ENCODE results near the gene SRD5A3.

The SRD5A3 gene

DNA sequence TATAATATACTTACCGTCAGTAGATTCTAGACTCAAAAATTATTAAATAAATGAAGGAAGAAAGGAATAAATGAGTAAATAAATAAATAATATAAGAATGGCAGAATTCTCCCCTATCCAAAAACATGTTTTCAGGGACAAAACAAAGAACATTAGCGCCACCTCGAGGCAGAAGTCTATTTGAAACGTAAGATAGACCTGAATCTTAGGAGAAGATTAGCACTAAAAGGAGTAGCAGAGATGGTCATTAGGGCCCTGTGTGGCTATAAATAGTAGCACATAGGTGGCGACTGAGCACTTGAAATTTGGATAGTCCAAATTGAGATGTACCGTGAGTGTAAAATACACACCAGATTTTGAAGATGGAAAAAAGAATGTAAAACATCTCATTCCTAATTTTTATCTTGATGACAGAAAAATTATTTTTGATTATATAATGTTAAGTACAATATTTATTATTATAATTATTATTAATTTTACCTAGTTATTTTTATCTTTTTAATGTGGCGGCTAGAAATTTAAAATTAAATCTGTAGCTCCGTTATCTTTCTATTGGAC is 24.3 kb upstream of the SRD5A3 start:
- H3K4me3 ChIP-seq (ENCODE audit: low read depth in 1 of 5, low read length in 5 of 5), result no peak overlapping the region
- H3K27me3 ChIP-seq (ENCODE audit: control insufficient read depth in 5 of 5, insufficient read depth in 4 of 5, low read length in 5 of 5), result no peaks in the 10 kb centered on the region
- H3K9me3 ChIP-seq (ENCODE audit: control insufficient read depth in 5 of 5, low read length in 5 of 5), result no peaks in the 10 kb centered on the region
- H3K4me1 ChIP-seq (ENCODE audit: control insufficient read depth in 5 of 5, insufficient read depth in 5 of 5, low read length in 5 of 5), result peaks cover 0 to 9% (median 4%) of the 10 kb centered on the region in 5 donors
- no peak overlapping the region for H3K9ac ChIP-seq (ENCODE audit: low read length in 5 of 5)
- no peak overlapping the region for H3K27ac ChIP-seq (ENCODE audit: low read depth, low read length)
- no peaks in the 10 kb centered on the region for H3K36me3 ChIP-seq (ENCODE audit: control insufficient read depth in 5 of 5, insufficient read depth in 5 of 5, low read length in 5 of 5)

- Histone ChIP-seq H3K9me3 (ENCODE audit: control insufficient read depth in 5 of 5, low read length in 5 of 5) (no peaks in the 10 kb centered on the region), H3K27me3 (ENCODE audit: control insufficient read depth in 5 of 5, insufficient read depth in 4 of 5, low read length in 5 of 5) (no peaks in the 10 kb centered on the region), H3K4me1 (ENCODE audit: control insufficient read depth in 5 of 5, insufficient read depth in 5 of 5, low read length in 5 of 5) (peaks cover 0 to 7% (median 4%) of the 10 kb centered on the region in 5 donors), H3K4me3 (ENCODE audit: low read depth in 1 of 5, low read length in 5 of 5) (no peak overlapping the region), H3K27ac (ENCODE audit: low read depth, low read length) (no peak overlapping the region), H3K9ac (ENCODE audit: low read length in 5 of 5) (no peak overlapping the region), H3K36me3 (ENCODE audit: control insufficient read depth in 5 of 5, insufficient read depth in 5 of 5, low read length in 5 of 5) (no peaks in the 10 kb centered on the region)
Measured at GRCh38 chr4:55323375-55323774, 22.7 kb upstream of the SRD5A3 start.

DNA sequence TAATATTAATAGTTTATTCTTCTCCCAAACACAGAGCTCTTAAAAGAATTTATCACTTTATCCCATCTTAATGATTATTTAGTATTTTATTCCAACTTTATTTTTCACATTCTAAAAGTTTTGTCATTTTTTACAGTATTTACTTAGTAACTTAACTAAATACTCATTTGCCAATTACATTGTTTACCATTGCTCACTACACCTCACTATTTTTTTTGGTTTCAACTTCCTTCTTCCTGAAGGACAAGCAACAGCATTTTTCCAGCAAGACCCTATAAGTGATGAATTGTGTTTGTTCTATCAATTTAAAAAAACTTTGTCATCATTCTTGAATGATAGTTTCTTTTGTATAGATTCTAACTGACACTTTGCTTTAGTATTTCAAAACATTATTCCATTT is 19.4 kb upstream of the SRD5A3 start:
- Histone ChIP-seq H3K9me3 (ENCODE audit: control insufficient read depth in 5 of 5, low read length in 5 of 5) (peaks cover 0 to 4% (median 0%) of the 10 kb centered on the region in 5 donors), H3K9ac (ENCODE audit: low read length in 5 of 5) (no peak overlapping the region), H3K4me1 (ENCODE audit: control insufficient read depth in 5 of 5, insufficient read depth in 5 of 5, low read length in 5 of 5) (no peaks in the 10 kb centered on the region), H3K27me3 (ENCODE audit: control insufficient read depth in 5 of 5, insufficient read depth in 4 of 5, low read length in 5 of 5) (no peaks in the 10 kb centered on the region), H3K36me3 (ENCODE audit: control insufficient read depth in 5 of 5, insufficient read depth in 5 of 5, low read length in 5 of 5) (no peaks in the 10 kb centered on the region), H3K27ac (ENCODE audit: low read depth, low read length) (no peak overlapping the region), H3K4me3 (ENCODE audit: low read depth in 1 of 5, low read length in 5 of 5) (no peak overlapping the region)

- H3K4me1 ChIP-seq (ENCODE audit: control insufficient read depth in 5 of 5, insufficient read depth in 5 of 5, low read length in 5 of 5), result no peaks in the 10 kb centered on the region
- H3K9ac ChIP-seq (ENCODE audit: low read length in 5 of 5), result no peak overlapping the region
- no peak overlapping the region for H3K27ac ChIP-seq (ENCODE audit: low read depth, low read length)
- H3K4me3 ChIP-seq (ENCODE audit: low read depth in 1 of 5, low read length in 5 of 5), result no peak overlapping the region
- H3K36me3 ChIP-seq (ENCODE audit: control insufficient read depth in 5 of 5, insufficient read depth in 5 of 5, low read length in 5 of 5), result no peaks in the 10 kb centered on the region
- H3K27me3 ChIP-seq (ENCODE audit: control insufficient read depth in 5 of 5, insufficient read depth in 4 of 5, low read length in 5 of 5), result no peaks in the 10 kb centered on the region
- peaks cover 0 to 4% (median 0%) of the 10 kb centered on the region in 5 donors for H3K9me3 ChIP-seq (ENCODE audit: control insufficient read depth in 5 of 5, low read length in 5 of 5)
Measured at GRCh38 chr4:55329012-55329411, 17.0 kb upstream of the SRD5A3 start.

GRCh38 chr4:55330241-55330640 is 15.8 kb upstream of the SRD5A3 start:
- Histone ChIP-seq H3K9me3 (ENCODE audit: control insufficient read depth in 5 of 5, low read length in 5 of 5) (peaks cover 0 to 4% (median 0%) of the 10 kb centered on the region in 5 donors), H3K36me3 (ENCODE audit: control insufficient read depth in 5 of 5, insufficient read depth in 5 of 5, low read length in 5 of 5) (no peaks in the 10 kb centered on the region), H3K27me3 (ENCODE audit: control insufficient read depth in 5 of 5, insufficient read depth in 4 of 5, low read length in 5 of 5) (no peaks in the 10 kb centered on the region), H3K9ac (ENCODE audit: low read length in 5 of 5) (no peak overlapping the region), H3K27ac (ENCODE audit: low read depth, low read length) (no peak overlapping the region), H3K4me3 (ENCODE audit: low read depth in 1 of 5, low read length in 5 of 5) (no peak overlapping the region), H3K4me1 (ENCODE audit: control insufficient read depth in 5 of 5, insufficient read depth in 5 of 5, low read length in 5 of 5) (no peaks in the 10 kb centered on the region)

GRCh38 chr4:55336138-55337034 is 9.7 kb upstream of the SRD5A3 start:
- Histone ChIP-seq H3K4me1 (ENCODE audit: control insufficient read depth in 5 of 5, insufficient read depth in 5 of 5, low read length in 5 of 5) (peaks cover 0 to 5% (median 0%) of the 10 kb centered on the region in 5 donors), H3K36me3 (ENCODE audit: control insufficient read depth in 5 of 5, insufficient read depth in 5 of 5, low read length in 5 of 5) (no peaks in the 10 kb centered on the region), H3K27ac (ENCODE audit: low read depth, low read length) (no peak overlapping the region), H3K4me3 (ENCODE audit: low read depth in 1 of 5, low read length in 5 of 5) (no peak overlapping the region), H3K9ac (ENCODE audit: low read length in 5 of 5) (no peak overlapping the region), H3K27me3 (ENCODE audit: control insufficient read depth in 5 of 5, insufficient read depth in 4 of 5, low read length in 5 of 5) (no peaks in the 10 kb centered on the region), H3K9me3 (ENCODE audit: control insufficient read depth in 5 of 5, low read length in 5 of 5) (no peaks in the 10 kb centered on the region)

DNA sequence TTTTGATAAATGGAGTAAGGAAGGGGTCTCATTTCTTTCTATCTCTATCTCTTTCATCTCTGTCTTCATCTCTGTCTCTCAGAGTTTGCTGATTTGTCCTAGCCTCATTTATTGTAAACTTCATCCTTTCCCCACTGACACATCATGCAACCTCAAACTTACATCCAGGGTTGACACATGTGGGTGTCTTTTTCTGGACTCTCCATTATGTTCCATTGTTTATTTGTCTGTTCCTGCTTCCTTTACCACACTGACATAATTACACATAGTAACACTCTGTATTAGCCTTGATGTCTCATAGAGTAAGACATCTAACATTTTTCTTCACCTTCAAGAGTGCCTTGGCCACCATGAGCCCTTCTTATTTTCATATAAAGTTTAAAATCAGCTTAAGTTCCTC is 8.1 kb upstream of the SRD5A3 start:
- Histone ChIP-seq H3K4me3 (ENCODE audit: low read depth in 1 of 5, low read length in 5 of 5) (no peak overlapping the region), H3K9ac (ENCODE audit: low read length in 5 of 5) (no peak overlapping the region), H3K27me3 (ENCODE audit: control insufficient read depth in 5 of 5, insufficient read depth in 4 of 5, low read length in 5 of 5) (no peaks in the 10 kb centered on the region), H3K36me3 (ENCODE audit: control insufficient read depth in 5 of 5, insufficient read depth in 5 of 5, low read length in 5 of 5) (no peaks in the 10 kb centered on the region), H3K4me1 (ENCODE audit: control insufficient read depth in 5 of 5, insufficient read depth in 5 of 5, low read length in 5 of 5) (peaks cover 0 to 5% (median 0%) of the 10 kb centered on the region in 5 donors), H3K27ac (ENCODE audit: low read depth, low read length) (no peak overlapping the region), H3K9me3 (ENCODE audit: control insufficient read depth in 5 of 5, low read length in 5 of 5) (no peaks in the 10 kb centered on the region)

DNA sequence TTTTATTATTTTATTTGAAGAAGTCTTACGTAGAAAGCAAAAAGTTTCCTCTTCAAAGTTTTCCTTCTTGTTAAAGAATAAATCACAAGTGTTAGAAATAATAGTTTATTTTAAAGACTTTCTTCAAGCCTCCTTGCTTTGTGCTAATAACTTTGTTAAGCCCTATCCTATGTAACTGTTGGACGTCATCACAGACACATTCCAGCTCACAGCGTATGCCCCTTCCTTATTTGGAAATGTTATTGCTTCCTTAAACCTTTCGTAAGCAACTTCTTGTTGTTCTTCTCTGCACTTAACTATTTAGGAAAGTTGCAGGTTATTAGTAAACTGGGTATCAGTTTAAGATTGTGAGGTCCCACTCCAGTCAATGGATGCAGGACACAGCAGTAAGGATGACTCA is 7.6 kb upstream of the SRD5A3 start:
- peaks cover 0 to 5% (median 0%) of the 10 kb centered on the region in 5 donors for H3K4me1 ChIP-seq (ENCODE audit: control insufficient read depth in 5 of 5, insufficient read depth in 5 of 5, low read length in 5 of 5)
- H3K9me3 ChIP-seq (ENCODE audit: control insufficient read depth in 5 of 5, low read length in 5 of 5), result no peaks in the 10 kb centered on the region
- H3K27me3 ChIP-seq (ENCODE audit: control insufficient read depth in 5 of 5, insufficient read depth in 4 of 5, low read length in 5 of 5), result no peaks in the 10 kb centered on the region
- H3K36me3 ChIP-seq (ENCODE audit: control insufficient read depth in 5 of 5, insufficient read depth in 5 of 5, low read length in 5 of 5), result no peaks in the 10 kb centered on the region
- H3K9ac ChIP-seq (ENCODE audit: low read length in 5 of 5), result no peak overlapping the region
- H3K4me3 ChIP-seq (ENCODE audit: low read depth in 1 of 5, low read length in 5 of 5), result no peak overlapping the region
- no peak overlapping the region for H3K27ac ChIP-seq (ENCODE audit: low read depth, low read length)

DNA sequence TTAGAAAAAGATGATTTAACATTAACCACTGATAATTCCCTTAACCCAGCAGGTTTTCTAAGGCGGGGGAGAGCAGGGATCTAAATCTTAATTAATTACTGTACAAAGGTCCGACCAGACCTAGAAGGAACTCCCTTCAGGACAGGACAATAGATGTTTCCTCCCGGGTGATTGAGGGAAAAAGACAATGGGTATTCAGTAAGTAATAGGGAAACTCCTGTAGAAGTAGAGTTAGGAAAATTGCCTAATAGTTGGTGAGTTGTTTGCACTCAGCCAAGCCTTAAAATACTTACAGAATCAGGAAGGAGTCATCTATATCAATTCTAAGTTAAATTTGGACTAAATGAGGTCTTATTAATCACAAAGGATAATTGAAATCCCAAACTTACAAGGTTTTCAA is 5.8 kb upstream of the SRD5A3 start:
- Histone ChIP-seq H3K4me3 (ENCODE audit: low read depth in 1 of 5, low read length in 5 of 5) (no peak overlapping the region), H3K36me3 (ENCODE audit: control insufficient read depth in 5 of 5, insufficient read depth in 5 of 5, low read length in 5 of 5) (no peaks in the 10 kb centered on the region), H3K27ac (ENCODE audit: low read depth, low read length) (no peak overlapping the region), H3K9me3 (ENCODE audit: control insufficient read depth in 5 of 5, low read length in 5 of 5) (no peaks in the 10 kb centered on the region), H3K27me3 (ENCODE audit: control insufficient read depth in 5 of 5, insufficient read depth in 4 of 5, low read length in 5 of 5) (no peaks in the 10 kb centered on the region), H3K4me1 (ENCODE audit: control insufficient read depth in 5 of 5, insufficient read depth in 5 of 5, low read length in 5 of 5) (peaks cover 0 to 5% (median 0%) of the 10 kb centered on the region in 5 donors), H3K9ac (ENCODE audit: low read length in 5 of 5) (no peak overlapping the region)

GRCh38 chr4:55343887-55344286 is 2.2 kb upstream of the SRD5A3 start:
- Histone ChIP-seq H3K9ac (ENCODE audit: low read length in 5 of 5) (no peak overlapping the region), H3K9me3 (ENCODE audit: control insufficient read depth in 5 of 5, low read length in 5 of 5) (no peaks in the 10 kb centered on the region), H3K4me3 (ENCODE audit: low read depth in 1 of 5, low read length in 5 of 5) (no peak overlapping the region), H3K27me3 (ENCODE audit: control insufficient read depth in 5 of 5, insufficient read depth in 4 of 5, low read length in 5 of 5) (no peaks in the 10 kb centered on the region), H3K4me1 (ENCODE audit: control insufficient read depth in 5 of 5, insufficient read depth in 5 of 5, low read length in 5 of 5) (peaks cover 2 to 18% (median 16%) of the 10 kb centered on the region in 5 donors), H3K36me3 (ENCODE audit: control insufficient read depth in 5 of 5, insufficient read depth in 5 of 5, low read length in 5 of 5) (no peaks in the 10 kb centered on the region), H3K27ac (ENCODE audit: low read depth, low read length) (no peak overlapping the region)

Measured in subcutaneous abdominal adipose tissue (tissue), 5 donors.